ENCODE data around the gene WDR87. TPM values are rescaled to one million over a fixed set of nuclear protein-coding genes. Genes with fewer than 3 reads are reported as not detected.

The WDR87 gene
- total RNA-seq, 1 donor from 2014 or later: not detected

DNA sequence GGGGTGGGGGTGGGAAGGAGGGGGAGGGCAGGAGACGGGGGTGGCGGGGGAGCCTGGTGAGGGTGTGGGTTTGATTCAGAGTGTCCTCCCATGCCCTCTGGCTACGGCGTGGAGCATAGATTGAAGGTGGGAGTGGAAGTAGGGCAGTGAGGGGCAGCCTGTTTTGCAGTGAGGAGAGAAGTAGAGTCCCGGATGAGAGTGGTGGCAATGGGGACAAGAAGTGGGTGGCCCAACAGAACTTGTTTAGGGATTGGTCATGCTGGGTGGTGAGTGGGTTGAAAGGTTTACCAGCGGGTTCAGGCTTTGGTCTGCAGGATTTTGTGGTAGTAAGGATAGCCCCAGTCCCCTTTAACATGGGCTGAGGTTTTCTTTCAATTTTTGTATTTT lies 36.1 kb upstream of the WDR87 start:
- Histone ChIP-seq H3K79me2 (ENCODE audit: insufficient read depth, low read length) (peaks cover 76% of the 10 kb centered on the region), H4K20me1 (ENCODE audit: insufficient read depth, low read length) (peaks cover 46% of the 10 kb centered on the region), H2AFZ (ENCODE audit: low read depth, low read length) (no peak overlapping the region), H3K9ac (ENCODE audit: low read length) (no peak overlapping the region), H3K4me2 (ENCODE audit: low read length) (no peak overlapping the region), H3K36me3 (ENCODE audit: insufficient read depth, low read length) (peaks cover 2% of the 10 kb centered on the region), H3K4me3 (ENCODE audit: insufficient read depth, low read depth, low read length) (no peak overlapping the region), H3K4me1 (ENCODE audit: insufficient read depth, low read length) (no peaks in the 10 kb centered on the region), H3K27ac (ENCODE audit: low read depth, low read length) (no peak overlapping the region), H3K27me3 (ENCODE audit: insufficient read depth, low read length) (no peaks in the 10 kb centered on the region), H3K9me3 (ENCODE audit: insufficient read depth, low read depth, low read length) (no peaks in the 10 kb centered on the region)
- TF ChIP-seq, protein P1, sequence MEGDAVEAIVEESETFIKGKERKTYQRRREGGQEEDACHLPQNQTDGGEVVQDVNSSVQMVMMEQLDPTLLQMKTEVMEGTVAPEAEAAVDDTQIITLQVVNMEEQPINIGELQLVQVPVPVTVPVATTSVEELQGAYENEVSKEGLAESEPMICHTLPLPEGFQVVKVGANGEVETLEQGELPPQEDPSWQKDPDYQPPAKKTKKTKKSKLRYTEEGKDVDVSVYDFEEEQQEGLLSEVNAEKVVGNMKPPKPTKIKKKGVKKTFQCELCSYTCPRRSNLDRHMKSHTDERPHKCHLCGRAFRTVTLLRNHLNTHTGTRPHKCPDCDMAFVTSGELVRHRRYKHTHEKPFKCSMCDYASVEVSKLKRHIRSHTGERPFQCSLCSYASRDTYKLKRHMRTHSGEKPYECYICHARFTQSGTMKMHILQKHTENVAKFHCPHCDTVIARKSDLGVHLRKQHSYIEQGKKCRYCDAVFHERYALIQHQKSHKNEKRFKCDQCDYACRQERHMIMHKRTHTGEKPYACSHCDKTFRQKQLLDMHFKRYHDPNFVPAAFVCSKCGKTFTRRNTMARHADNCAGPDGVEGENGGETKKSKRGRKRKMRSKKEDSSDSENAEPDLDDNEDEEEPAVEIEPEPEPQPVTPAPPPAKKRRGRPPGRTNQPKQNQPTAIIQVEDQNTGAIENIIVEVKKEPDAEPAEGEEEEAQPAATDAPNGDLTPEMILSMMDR (IDR thresholded peaks at IDR 0.05; ENCODE audit: insufficient read depth, low read depth, low read length): no peak
- no peak for TF ChIP-seq EZH2 (IDR thresholded peaks at IDR 0.05; ENCODE audit: insufficient read depth, low read length)
- Mint-ChIP-seq H3K4me1 (ENCODE audit: low read depth, unreplicated experiment) (no peaks in the 10 kb centered on the region), H3K36me3 (ENCODE audit: low read depth, unreplicated experiment) (peaks cover 10% of the 10 kb centered on the region), H3K9me3 (ENCODE audit: unreplicated experiment) (no peaks in the 10 kb centered on the region), H3K27me3 (ENCODE audit: low read depth, unreplicated experiment) (no peaks in the 10 kb centered on the region), H3K4me3 (ENCODE audit: unreplicated experiment) (no peak overlapping the region), H3K27ac (ENCODE audit: unreplicated experiment) (no peak overlapping the region)
- DNase-seq (ENCODE audit: low read depth) (no peak), FAIRE-seq (no peak)

- Histone ChIP-seq H3K4me1 (ENCODE audit: insufficient read depth, low read length) (no peaks in the 10 kb centered on the region), H3K27ac (ENCODE audit: low read depth, low read length) (no peak overlapping the region), H3K4me3 (ENCODE audit: insufficient read depth, low read depth, low read length) (no peak overlapping the region), H4K20me1 (ENCODE audit: insufficient read depth, low read length) (peaks cover 46% of the 10 kb centered on the region), H2AFZ (ENCODE audit: low read depth, low read length) (no peak overlapping the region), H3K4me2 (ENCODE audit: low read length) (no peak overlapping the region), H3K36me3 (ENCODE audit: insufficient read depth, low read length) (peaks cover 2% of the 10 kb centered on the region), H3K79me2 (ENCODE audit: insufficient read depth, low read length) (peaks cover 77% of the 10 kb centered on the region), H3K27me3 (ENCODE audit: insufficient read depth, low read length) (no peaks in the 10 kb centered on the region), H3K9me3 (ENCODE audit: insufficient read depth, low read depth, low read length) (no peaks in the 10 kb centered on the region), H3K9ac (ENCODE audit: low read length) (no peak overlapping the region)
- H3K4me3 Mint-ChIP-seq (ENCODE audit: unreplicated experiment): no peak overlapping the region
- no peak for FAIRE-seq
- no peak overlapping the region for H3K27ac Mint-ChIP-seq (ENCODE audit: unreplicated experiment)
- H3K27me3 Mint-ChIP-seq (ENCODE audit: low read depth, unreplicated experiment): no peaks in the 10 kb centered on the region
- H3K4me1 Mint-ChIP-seq (ENCODE audit: low read depth, unreplicated experiment): no peaks in the 10 kb centered on the region
- TF ChIP-seq, protein P1 (IDR thresholded peaks at IDR 0.05; ENCODE audit: insufficient read depth, low read depth, low read length): no peak
- no peak for TF ChIP-seq EZH2 (IDR thresholded peaks at IDR 0.05; ENCODE audit: insufficient read depth, low read length)
- no peak for DNase-seq (ENCODE audit: low read depth)
- peaks cover 10% of the 10 kb centered on the region for H3K36me3 Mint-ChIP-seq (ENCODE audit: low read depth, unreplicated experiment)
- H3K9me3 Mint-ChIP-seq (ENCODE audit: unreplicated experiment): peaks cover under 1% of the 10 kb centered on the region
Measured at GRCh38 chr19:37941782-37942515, 35.6 kb upstream of the WDR87 start.

DNA sequence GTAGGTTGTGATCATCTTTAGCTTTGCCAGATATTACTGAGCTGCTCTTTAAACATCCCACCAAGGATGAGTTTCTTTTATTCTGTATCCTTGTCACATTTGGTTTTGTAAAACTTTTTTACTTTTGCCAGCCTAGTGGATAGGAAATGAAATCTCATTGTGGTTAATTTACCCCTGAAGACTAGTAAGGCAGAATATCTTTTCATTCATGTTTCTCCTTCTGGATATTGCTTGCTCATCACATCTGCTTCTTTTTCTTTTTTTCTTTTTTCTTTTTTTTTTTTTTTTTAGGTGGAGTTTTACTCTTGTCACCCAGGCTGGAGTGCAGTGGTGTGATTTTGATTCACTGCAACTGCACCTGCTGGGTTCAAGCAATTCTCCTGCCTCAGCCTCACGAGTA lies 32.0 kb upstream of the WDR87 start:
- H3K27ac Mint-ChIP-seq (ENCODE audit: unreplicated experiment): no peak overlapping the region
- DNase-seq (ENCODE audit: low read depth) (no peak), FAIRE-seq (no peak)
- H3K36me3 Mint-ChIP-seq (ENCODE audit: low read depth, unreplicated experiment): peaks cover 14% of the 10 kb centered on the region
- peaks cover 6% of the 10 kb centered on the region for H3K9me3 ChIP-seq (ENCODE audit: insufficient read depth, low read depth, low read length)
- no peak overlapping the region for H2AFZ ChIP-seq (ENCODE audit: low read depth, low read length)
- no peak overlapping the region for H3K4me2 ChIP-seq (ENCODE audit: low read length)
- H4K20me1 ChIP-seq (ENCODE audit: insufficient read depth, low read length): peaks cover 58% of the 10 kb centered on the region
- H3K79me2 ChIP-seq (ENCODE audit: insufficient read depth, low read length): peaks cover 84% of the 10 kb centered on the region
- TF ChIP-seq, protein P1 (IDR thresholded peaks at IDR 0.05; ENCODE audit: insufficient read depth, low read depth, low read length): no peak
- no peak for TF ChIP-seq EZH2 (IDR thresholded peaks at IDR 0.05; ENCODE audit: insufficient read depth, low read length)
- H3K4me1 ChIP-seq (ENCODE audit: insufficient read depth, low read length): peaks cover 11% of the 10 kb centered on the region
- H3K27me3 Mint-ChIP-seq (ENCODE audit: low read depth, unreplicated experiment): no peaks in the 10 kb centered on the region
- peaks cover 7% of the 10 kb centered on the region for H3K9me3 Mint-ChIP-seq (ENCODE audit: unreplicated experiment)
- no peak overlapping the region for H3K9ac ChIP-seq (ENCODE audit: low read length)
- H3K4me1 Mint-ChIP-seq (ENCODE audit: low read depth, unreplicated experiment): peaks cover 11% of the 10 kb centered on the region
- no peak overlapping the region for H3K4me3 Mint-ChIP-seq (ENCODE audit: unreplicated experiment)
- H3K4me3 ChIP-seq (ENCODE audit: insufficient read depth, low read depth, low read length): no peak overlapping the region
- H3K27ac ChIP-seq (ENCODE audit: low read depth, low read length): no peak overlapping the region
- no peaks in the 10 kb centered on the region for H3K27me3 ChIP-seq (ENCODE audit: insufficient read depth, low read length)
- H3K36me3 ChIP-seq (ENCODE audit: insufficient read depth, low read length): peaks cover 2% of the 10 kb centered on the region

Data from astrocyte (in vitro differentiated cells and primary cell).